Endothelial cell of umbilical vein (primary cell): Measurements from ENCODE around the gene PSMD5. TPM values are rescaled to one million over a fixed set of nuclear protein-coding genes. Genes with fewer than 3 reads are reported as not detected.

Experiments
- BruUV-seq: library from RNA; stranded (reverse); fragments of 400-500 nt; replicated peaks from 2 replicates; lab custom pipeline; 2021; lab: Mats Ljungman, UMichigan
- CTCF ChIA-PET: fragments of 300-600, 350-600 bp; sonication (Branson Sonifier 250); formaldehyde crosslinking; loops from one replicate; lab custom pipeline; 2021; ENCODE audit warnings: antibody characterized with exemption, inconsistent platforms; lab: Charles Lee
- POLR2A ChIA-PET: fragments of 300-600, 350-600 bp; sonication (Branson Sonifier 250); formaldehyde crosslinking; loops from one replicate; lab custom pipeline; 2021; ENCODE audit warnings: antibody characterized with exemption, inconsistent platforms; lab: Charles Lee
- DNase-seq: peaks from one replicate; pipeline ENCODE4 v3.0.0-alpha.2; 2011; ENCODE audit warnings: low read depth, low spot score
- FAIRE-seq: peaks from 2 replicates; lab custom pipeline; 2011; peaks lifted over from hg19 to GRCh38; lab: Jason Lieb, UNC
- H2AFZ ChIP-seq: 2 replicates; pipeline ENCODE4 v1.6.0; 2012; ENCODE audit warnings: low read depth, low read length, control low read depth, inconsistent platforms
- H3K27ac ChIP-seq: 2 replicates; pipeline ENCODE4 v1.5.1; 2011; ENCODE audit warnings: low read depth, mild to moderate bottlenecking, control low read depth, low read length, moderate library complexity; ENCODE audit not compliant: insufficient read depth
- H3K27me3 ChIP-seq, 2 experiments: 2 replicates each; pipeline versions ENCODE4 v1.6.0 to v1.6.1; 2011; ENCODE audit warnings: low read length in 2 of 2, mixed read lengths in 1 of 2; ENCODE audit not compliant: control insufficient read depth in 2 of 2, insufficient read depth in 2 of 2
- H3K36me3 ChIP-seq, 2 experiments: 2 replicates in 1 of 2; 3 replicates in 1 of 2; pipeline ENCODE4 v1.5.1; 2011; ENCODE audit warnings: low read length in 2 of 2, mild to moderate bottlenecking in 1 of 2, moderate library complexity in 1 of 2; ENCODE audit not compliant: control insufficient read depth in 2 of 2, insufficient read depth in 2 of 2; ENCODE audit errors: extremely low read depth in 1 of 2
- H3K4me1 ChIP-seq: 3 replicates; pipeline ENCODE4 v1.5.1; 2011; ENCODE audit warnings: mild to moderate bottlenecking, low read length; ENCODE audit not compliant: control insufficient read depth, insufficient read depth; ENCODE audit errors: extremely low read depth
- H3K4me2 ChIP-seq: 2 replicates; pipeline ENCODE4 v1.6.1; 2011; ENCODE audit warnings: low read length, control low read depth, mixed read lengths; ENCODE audit not compliant: insufficient read depth
- H3K4me3 ChIP-seq, 3 experiments: fragments of 200-600 bp in 1 of 3; sonication (generic), shearing (Covaris generic) in 1 of 3; replicated peaks in 1 of 3; 2 replicates each; pipeline ENCODE4 v1.5.1; 2011 to 2016; ENCODE audit warnings: control low read depth in 3 of 3, low read length in 3 of 3, mild to moderate bottlenecking in 2 of 3, inconsistent platforms in 1 of 3, low read depth in 1 of 3, moderate library complexity in 1 of 3; ENCODE audit not compliant: insufficient read depth in 1 of 3
- H3K79me2 ChIP-seq: 2 replicates; pipeline ENCODE4 v1.6.0; 2012; ENCODE audit warnings: low read length, inconsistent platforms; ENCODE audit not compliant: control insufficient read depth, insufficient read depth
- H3K9ac ChIP-seq: replicated peaks from 2 replicates; pipeline ENCODE3; 2011; ENCODE audit warnings: low read length, control low read depth; ENCODE audit not compliant: insufficient read depth; ENCODE audit errors: extremely low read depth
- H3K9me1 ChIP-seq: replicated peaks from 3 replicates; pipeline ENCODE4 v1.6.0; 2011; ENCODE audit warnings: mild to moderate bottlenecking, low read length; ENCODE audit not compliant: control insufficient read depth, insufficient read depth; ENCODE audit errors: extremely low read depth
- H3K9me3 ChIP-seq: replicated peaks from 2 replicates; pipeline ENCODE4 v1.5.1; 2012; ENCODE audit warnings: low read length, inconsistent platforms; ENCODE audit not compliant: control insufficient read depth, insufficient read depth
- H4K20me1 ChIP-seq: replicated peaks from 2 replicates; pipeline ENCODE3; 2011; ENCODE audit warnings: mild to moderate bottlenecking, low read length; ENCODE audit not compliant: control insufficient read depth, insufficient read depth; ENCODE audit errors: extremely low read depth
- EZH2 ChIP-seq: IDR thresholded peaks from 2 replicates; pipeline ENCODE4 v1.6.1; 2012; ENCODE audit warnings: borderline replicate concordance, low read depth, mild to moderate bottlenecking, moderate library complexity, low read length, inconsistent platforms; ENCODE audit not compliant: severe bottlenecking
- FOS ChIP-seq: IDR thresholded peaks from 2 replicates; pipeline ENCODE4 v1.6.1; 2011; ENCODE audit warnings: mild to moderate bottlenecking, low read length, moderate library complexity, borderline replicate concordance; ENCODE audit not compliant: insufficient read depth
- GATA2 ChIP-seq: IDR thresholded peaks from 2 replicates; pipeline ENCODE4 v1.7.0; 2011; ENCODE audit warnings: low read depth, mild to moderate bottlenecking, moderate library complexity, mixed read lengths, low read length; ENCODE audit not compliant: insufficient read length, insufficient read depth
- JUN ChIP-seq: IDR thresholded peaks from 2 replicates; pipeline ENCODE4 v1.6.1; 2011; ENCODE audit warnings: borderline replicate concordance, low read depth; ENCODE audit not compliant: insufficient read length, insufficient read depth
- MAX ChIP-seq: IDR thresholded peaks from 2 replicates; pipeline ENCODE4 v1.6.1; 2011; ENCODE audit not compliant: insufficient read depth, insufficient read length
- MYC ChIP-seq: IDR thresholded peaks from one replicate; pipeline ENCODE4 v1.6.1; 2011; ENCODE audit warnings: mild to moderate bottlenecking, low read depth, low read length
- POLR2A ChIP-seq: IDR thresholded peaks from 2 replicates; pipeline ENCODE4 v1.6.1; 2012; ENCODE audit warnings: low read depth, mild to moderate bottlenecking, control low read depth, low read length
- POLR2AphosphoS5 ChIP-seq: IDR thresholded peaks from 2 replicates; pipeline ENCODE4 v1.6.1; 2012; ENCODE audit warnings: low read depth, mild to moderate bottlenecking, control low read depth, low read length, moderate library complexity; ENCODE audit not compliant: insufficient read depth
- dilution Hi-C: fragments of 300-500 bp; cut with MboI; formaldehyde crosslinking; loops from one replicate; pipeline ENCODE4 v1.15.0; 2019; ENCODE audit warnings: low sequenced_read_pairs; ENCODE audit not compliant: extremely low pct_ligation_motif_present
- intact Hi-C: fragments of 100-400 bp; cut with micrococcal nuclease; formaldehyde crosslinking; loops from one replicate; pipeline ENCODE4 v1.10.0; 2022
- polyA plus RNA-seq, 4 experiments: library from polyadenylated mRNA; depleted of rRNA in 3 of 4; stranded (reverse) in 3 of 4; unstranded in 1 of 4; fragments of >200 nt; gene quantifications; 2 replicates each; pipeline versions ENCODE4 v1.2.1 to v1.2.3, GENCODE V29; 2011 to 2012; ENCODE audit warnings: missing spikeins in 1 of 4
- total RNA-seq: library from RNA; stranded (reverse); gene quantifications from 2 replicates; pipeline ENCODE4 v1.2.3, GENCODE V29; 2021
- TF ChIP-seq, protein P1 (sequence below), 2 donors: IDR thresholded peaks; 1 replicate in 1 of 2; 2 replicates in 1 of 2; pipeline ENCODE4 v1.5.1; 2011; ENCODE audit warnings: low read length in 2 of 2, mild to moderate bottlenecking in 2 of 2, moderate library complexity in 2 of 2, control low read depth in 1 of 2, inconsistent platforms in 1 of 2, low read depth in 1 of 2; ENCODE audit not compliant: insufficient read depth in 1 of 2; ENCODE audit errors: extremely low read depth in 1 of 2

Gene PSMD5
- total and polyA plus RNA-seq, 2 donors (not counting 3 experiments of a cell fraction or from before 2014, with no cell fraction given) = 20.4 to 70.2 TPM

DNA sequence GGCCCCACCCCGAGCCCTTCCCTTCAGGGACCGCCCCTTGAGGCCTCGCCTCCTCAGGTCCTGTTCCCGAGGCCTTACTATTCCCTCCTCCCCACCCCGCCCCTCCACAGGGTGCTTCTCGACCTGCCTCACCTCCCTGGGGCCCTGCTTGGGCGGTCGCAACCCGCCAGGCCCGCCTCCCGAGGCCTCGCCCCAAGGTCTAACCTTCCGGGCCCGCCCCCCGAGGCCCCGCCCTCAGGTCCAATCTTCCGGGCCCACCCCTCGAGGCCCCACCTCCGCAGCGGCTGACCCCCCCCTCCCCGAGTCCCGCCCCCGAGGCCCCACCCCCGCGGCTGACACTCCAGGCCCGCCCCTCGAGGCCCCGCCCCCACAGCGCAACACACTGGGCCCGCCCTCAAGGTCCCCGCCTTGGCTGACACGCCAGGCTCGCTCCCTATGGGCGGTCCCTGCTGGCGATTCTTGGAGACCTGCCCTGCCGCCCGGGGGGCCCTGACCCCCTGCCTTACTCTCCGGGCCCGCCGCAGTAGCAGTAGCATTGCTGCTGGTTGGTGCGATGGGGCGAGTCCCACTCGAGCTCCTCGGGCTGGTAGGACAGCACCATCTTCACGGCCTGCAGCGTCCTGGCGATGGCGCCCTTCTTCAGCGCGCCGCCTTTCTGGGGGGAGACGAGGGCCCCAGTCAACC is 26.1 kb upstream of the PSMD5 start:
- Histone ChIP-seq H3K36me3 (peaks cover 20 to 24% of the 10 kb centered on the region in 2 experiments), H3K79me2 (peaks cover 2% of the 10 kb centered on the region), H3K9me3 (no peaks in the 10 kb centered on the region), H3K4me2 (peak overlapping the region; percentile 37), H3K9ac (peak overlapping the region; percentile 13), H3K27ac (no peak overlapping the region), H3K4me3 (peak overlapping the region in 2 of 3 experiments; percentile 19 to 58), H2AFZ (peak overlapping the region; percentile 86), H3K9me1 (no peaks in the 10 kb centered on the region), H3K4me1 (peaks cover 13% of the 10 kb centered on the region), H3K27me3 (no peaks in the 10 kb centered on the region), H4K20me1 (no peaks in the 10 kb centered on the region)
- no TSS peak for BruUV-seq
- ChIA-PET POLR2A (interaction anchor here (0.5 kb wide), 1 partner anchor 15 kb away, joined by 3 read pairs; no protein-coding TSS in a partner anchor), CTCF (interaction anchor here (0.8 to 5.6 kb wide), 9 partner anchors 11 to 130 kb away, joined by 3 to 38 read pairs (median 4); no protein-coding TSS in a partner anchor)
- DNase-seq (peak; percentile 86), FAIRE-seq (peak; percentile 92)
- TF ChIP-seq POLR2AphosphoS5 (peak; percentile 47), POLR2A (no peak)
- TF ChIP-seq, protein P1, sequence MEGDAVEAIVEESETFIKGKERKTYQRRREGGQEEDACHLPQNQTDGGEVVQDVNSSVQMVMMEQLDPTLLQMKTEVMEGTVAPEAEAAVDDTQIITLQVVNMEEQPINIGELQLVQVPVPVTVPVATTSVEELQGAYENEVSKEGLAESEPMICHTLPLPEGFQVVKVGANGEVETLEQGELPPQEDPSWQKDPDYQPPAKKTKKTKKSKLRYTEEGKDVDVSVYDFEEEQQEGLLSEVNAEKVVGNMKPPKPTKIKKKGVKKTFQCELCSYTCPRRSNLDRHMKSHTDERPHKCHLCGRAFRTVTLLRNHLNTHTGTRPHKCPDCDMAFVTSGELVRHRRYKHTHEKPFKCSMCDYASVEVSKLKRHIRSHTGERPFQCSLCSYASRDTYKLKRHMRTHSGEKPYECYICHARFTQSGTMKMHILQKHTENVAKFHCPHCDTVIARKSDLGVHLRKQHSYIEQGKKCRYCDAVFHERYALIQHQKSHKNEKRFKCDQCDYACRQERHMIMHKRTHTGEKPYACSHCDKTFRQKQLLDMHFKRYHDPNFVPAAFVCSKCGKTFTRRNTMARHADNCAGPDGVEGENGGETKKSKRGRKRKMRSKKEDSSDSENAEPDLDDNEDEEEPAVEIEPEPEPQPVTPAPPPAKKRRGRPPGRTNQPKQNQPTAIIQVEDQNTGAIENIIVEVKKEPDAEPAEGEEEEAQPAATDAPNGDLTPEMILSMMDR (IDR thresholded peaks at IDR 0.05; ENCODE audit: extremely low read depth in 1 of 2, insufficient read depth in 1 of 2, low read depth in 1 of 2, low read length in 2 of 2) = peak; percentile 27 to 41
- dilution Hi-C loops = no loop called here
- intact Hi-C loops = loop anchor here (1.0 to 2.0 kb wide), 6 partner anchors 7 to 206 kb away; partner anchors contain the start of genes CNTRL and FBXW2

DNA sequence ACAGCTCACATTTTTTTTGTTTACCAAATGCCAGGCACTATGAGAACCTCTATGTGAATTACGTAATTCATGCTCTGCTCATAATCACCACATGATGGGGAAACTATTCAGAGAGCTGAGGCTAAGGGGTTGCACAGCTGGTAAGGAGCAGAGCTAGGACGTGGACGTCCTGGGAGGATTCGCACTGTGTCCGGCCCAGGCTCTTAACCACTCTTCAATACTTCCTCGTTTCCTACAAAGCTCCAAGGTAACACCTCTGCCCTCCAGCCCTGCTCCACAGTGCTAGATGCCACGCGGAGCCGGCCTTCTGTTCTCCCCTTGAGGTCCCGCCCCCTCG is 25.6 kb upstream of the PSMD5 start:
- no peak for TF ChIP-seq GATA2
- TF ChIP-seq POLR2AphosphoS5 = no peak
- no peak for TF ChIP-seq JUN
- TF ChIP-seq FOS = no peak
- no peak for TF ChIP-seq POLR2A
- TF ChIP-seq EZH2 = no peak
- TF ChIP-seq MYC = no peak
- TF ChIP-seq, protein P1 (IDR thresholded peaks at IDR 0.05; ENCODE audit: extremely low read depth in 1 of 2, insufficient read depth in 1 of 2, low read depth in 1 of 2, low read length in 2 of 2) = no peak
- TF ChIP-seq MAX = no peak
- Histone ChIP-seq H3K27ac (no peak overlapping the region), H3K4me2 (peak overlapping the region; percentile 37), H3K9me1 (no peaks in the 10 kb centered on the region), H3K79me2 (peaks cover 2% of the 10 kb centered on the region), H3K9ac (no peak overlapping the region), H4K20me1 (no peaks in the 10 kb centered on the region), H3K27me3 (no peaks in the 10 kb centered on the region), H2AFZ (peak overlapping the region; percentile 36), H3K4me3 (peak overlapping the region in 1 of 3 experiments; percentile 44), H3K4me1 (peaks cover 13% of the 10 kb centered on the region), H3K9me3 (no peaks in the 10 kb centered on the region), H3K36me3 (peaks cover 20 to 24% of the 10 kb centered on the region in 2 experiments)
- CTCF ChIA-PET = interaction anchor here (0.9 to 5.6 kb wide), 7 partner anchors 10 to 192 kb away, joined by 3 to 38 read pairs (median 4); no protein-coding TSS in a partner anchor
- DNase-seq (no peak), FAIRE-seq (peak; percentile 56)
- no TSS peak for BruUV-seq
- POLR2A ChIA-PET = interaction anchor here (0.5 to 0.7 kb wide), 2 partner anchors 15 to 167 kb away, joined by 3 to 6 read pairs; no protein-coding TSS in a partner anchor
- intact Hi-C loops (loop anchor here (1.0 to 2.0 kb wide), 5 partner anchors 8 to 206 kb away; partner anchors contain the start of genes CNTRL and FBXW2), dilution Hi-C loops (no loop called here)
